Neuron (in vitro differentiated cells): Measurements from ENCODE around the gene NRCAM.
"Not testable (repeated sequence)": the region's sequence is repeated elsewhere in the genome, so short reads cannot be mapped to it uniquely, and the experiment has no call there.

ENCODE experiments used
- H2AFZ ChIP-seq: one replicate; pipeline ENCODE4 v1.6.1; 2013; ENCODE audit warnings: low read depth, mild to moderate bottlenecking, inconsistent platforms, low read length, moderate library complexity
- H3K27me3 ChIP-seq: one replicate; pipeline ENCODE4 v1.6.1; 2013; ENCODE audit warnings: low read length; ENCODE audit not compliant: insufficient read depth
- H3K36me3 ChIP-seq: one replicate; pipeline ENCODE4 v1.6.1; 2013; ENCODE audit warnings: low read length; ENCODE audit not compliant: insufficient read depth
- H3K4me1 ChIP-seq: one replicate; pipeline ENCODE4 v1.6.1; 2013; ENCODE audit warnings: low read length; ENCODE audit not compliant: insufficient read depth
- H3K4me3 ChIP-seq: 2 replicates; pipeline ENCODE4 v1.5.1; 2013; ENCODE audit warnings: mild to moderate bottlenecking, low read length, moderate library complexity
- H3K9me3 ChIP-seq: one replicate; pipeline ENCODE4 v1.6.1; 2013; ENCODE audit warnings: low read length

NRCAM gene

DNA sequence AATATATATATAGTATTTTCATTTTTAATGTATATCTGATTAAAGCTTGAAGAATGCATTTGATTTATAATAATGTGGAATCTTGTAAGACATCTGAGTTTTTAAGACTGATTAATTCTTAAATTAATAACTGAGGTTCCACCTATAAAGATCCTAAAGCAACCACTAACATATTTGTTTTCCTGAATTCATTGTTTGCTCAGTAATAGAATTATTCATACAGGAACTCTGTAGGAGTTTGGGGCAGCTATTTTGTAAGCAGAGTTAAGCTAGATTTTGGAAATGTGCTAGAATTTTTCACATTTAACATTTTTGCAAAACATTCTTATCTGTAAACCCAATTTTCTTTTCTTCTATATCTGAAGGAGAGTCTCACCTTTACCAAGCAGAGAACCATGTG, 88.9 kb downstream of the NRCAM start:
- no peak overlapping the region for H2AFZ ChIP-seq
- no peak overlapping the region for H3K4me3 ChIP-seq
- no peaks in the 10 kb centered on the region for H3K36me3 ChIP-seq
- peaks cover 5% of the 10 kb centered on the region for H3K4me1 ChIP-seq
- peaks cover 2% of the 10 kb centered on the region for H3K9me3 ChIP-seq
- no peaks in the 10 kb centered on the region for H3K27me3 ChIP-seq

DNA sequence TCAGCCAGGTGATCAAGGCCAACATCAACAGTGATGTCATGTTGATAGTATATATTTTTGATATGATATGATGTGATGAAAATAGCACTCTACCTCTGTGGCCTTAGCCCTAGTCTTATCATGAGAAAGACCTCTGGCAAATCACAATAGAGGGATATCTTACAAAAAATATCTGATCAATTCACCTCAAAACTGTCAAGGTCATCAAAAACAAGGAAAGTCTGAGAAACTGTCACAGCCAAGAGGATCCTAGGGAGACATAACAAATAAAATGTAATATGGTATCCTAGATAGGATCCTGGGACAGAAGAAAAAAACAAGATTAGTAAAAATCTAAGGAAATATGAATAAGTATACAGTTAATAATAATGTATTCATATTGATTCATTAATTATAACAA, 92.6 kb downstream of the NRCAM start:
- Histone ChIP-seq H3K4me1 (peaks cover 2% of the 10 kb centered on the region), H3K4me3 (no peak overlapping the region), H3K27me3 (no peaks in the 10 kb centered on the region), H2AFZ (no peak overlapping the region), H3K9me3 (peaks cover 3% of the 10 kb centered on the region), H3K36me3 (no peaks in the 10 kb centered on the region)

DNA sequence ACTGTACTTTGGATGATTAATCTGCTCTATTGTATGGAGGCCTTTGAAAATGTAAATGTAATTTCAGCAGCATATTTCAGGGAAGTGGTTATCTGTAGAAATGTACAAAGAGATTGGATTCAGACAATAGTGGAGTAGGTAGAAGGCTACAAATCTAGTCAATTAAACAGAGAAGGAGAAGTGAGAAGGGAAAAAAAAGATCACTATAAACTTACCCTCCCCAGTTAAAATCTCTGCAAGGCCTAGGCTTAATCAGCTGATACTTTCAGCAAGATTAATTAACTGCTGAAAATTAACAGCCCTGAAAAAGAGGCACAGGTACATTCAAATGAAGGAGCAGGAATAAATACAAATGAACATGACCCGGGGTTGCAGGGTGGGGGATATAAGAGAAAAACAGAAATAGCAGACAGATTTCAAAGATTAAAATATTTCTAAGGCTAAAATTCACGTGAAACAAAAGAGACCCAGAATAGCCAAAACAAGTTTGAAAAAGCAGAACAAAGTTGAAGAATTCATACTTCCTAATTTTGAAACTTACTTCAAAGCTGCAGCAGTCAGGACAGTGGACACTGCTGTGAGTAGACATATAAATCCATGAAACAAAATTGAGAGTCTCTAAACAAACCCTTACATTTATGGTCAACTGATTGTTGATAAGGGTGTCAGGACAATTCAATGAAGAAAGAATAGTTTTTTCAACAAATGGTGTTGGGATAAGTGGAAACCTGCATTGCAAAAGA, 96.0 kb downstream of the NRCAM start:
- Histone ChIP-seq H2AFZ (no peak overlapping the region), H3K27me3 (no peaks in the 10 kb centered on the region), H3K4me3 (no peak overlapping the region), H3K36me3 (no peaks in the 10 kb centered on the region), H3K4me1 (no peaks in the 10 kb centered on the region), H3K9me3 (peaks cover 3% of the 10 kb centered on the region)

DNA sequence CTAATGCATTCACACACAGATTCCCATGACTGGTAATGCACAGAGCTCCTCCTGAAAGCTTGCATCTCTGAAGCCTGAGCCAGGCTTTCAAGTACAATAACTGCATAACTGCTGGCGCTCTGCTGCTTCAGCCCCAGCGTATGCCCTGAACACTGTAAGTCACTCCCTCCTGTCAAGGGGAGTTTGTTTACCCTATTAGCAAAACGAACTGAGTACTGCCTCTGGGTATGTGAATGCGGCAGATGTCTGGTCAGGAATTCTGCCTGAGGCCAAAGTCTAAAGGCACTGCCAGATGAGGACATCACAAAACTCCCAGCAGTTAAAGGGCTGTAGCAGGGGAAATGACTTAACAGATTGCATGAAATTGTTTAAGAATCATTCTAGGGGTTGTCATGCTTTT, 97.7 kb downstream of the NRCAM start:
- Histone ChIP-seq H3K9me3 (peaks cover 3% of the 10 kb centered on the region), H3K27me3 (no peaks in the 10 kb centered on the region), H3K4me1 (no peaks in the 10 kb centered on the region), H3K4me3 (no peak overlapping the region), H2AFZ (no peak overlapping the region), H3K36me3 (no peaks in the 10 kb centered on the region)

DNA sequence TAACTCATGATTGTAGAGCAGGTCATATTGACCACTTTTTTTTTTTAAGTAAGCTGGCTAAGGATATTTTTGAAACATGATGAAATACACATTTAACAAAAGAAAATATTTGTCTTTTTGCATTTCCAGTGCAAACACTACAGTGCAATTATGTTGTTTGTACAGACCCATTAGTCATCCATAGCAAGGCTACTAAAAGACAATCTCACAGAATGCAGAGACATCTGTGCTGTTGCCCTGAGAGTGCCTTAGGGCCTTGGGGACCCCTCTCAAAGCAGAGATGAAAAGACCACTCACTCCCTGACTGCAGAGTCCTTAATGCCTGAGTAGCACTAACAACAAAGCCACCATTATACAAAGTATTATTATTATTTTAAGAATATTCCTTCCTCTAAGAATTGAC, 104.5 kb downstream of the NRCAM start:
- no peak overlapping the region for H2AFZ ChIP-seq
- H3K36me3 ChIP-seq: no peaks in the 10 kb centered on the region
- no peaks in the 10 kb centered on the region for H3K9me3 ChIP-seq
- no peaks in the 10 kb centered on the region for H3K4me1 ChIP-seq
- no peaks in the 10 kb centered on the region for H3K27me3 ChIP-seq
- H3K4me3 ChIP-seq: no peak overlapping the region

DNA sequence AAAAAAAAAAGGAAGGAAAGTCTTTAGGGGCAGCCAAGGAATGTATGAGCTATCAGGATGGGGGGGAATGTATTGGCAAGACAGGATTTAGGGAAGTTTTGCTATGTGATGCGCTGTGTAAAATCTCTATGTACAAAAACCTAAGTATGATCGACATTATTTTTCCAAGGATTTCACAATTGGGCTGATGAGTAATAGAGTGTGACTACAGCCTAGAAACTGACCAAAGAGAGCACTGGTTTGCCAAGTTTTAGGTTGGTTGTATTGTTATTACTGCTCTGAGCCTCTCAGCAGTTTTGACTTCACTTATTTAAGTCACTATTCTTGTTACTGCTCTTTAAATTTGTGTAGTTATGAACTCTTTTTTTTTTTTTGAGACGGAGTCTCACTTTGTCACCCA, 107.3 kb downstream of the NRCAM start:
- Histone ChIP-seq H3K36me3 (no peaks in the 10 kb centered on the region), H2AFZ (no peak overlapping the region), H3K9me3 (no peaks in the 10 kb centered on the region), H3K27me3 (no peaks in the 10 kb centered on the region), H3K4me1 (peaks cover 7% of the 10 kb centered on the region), H3K4me3 (no peak overlapping the region)

DNA sequence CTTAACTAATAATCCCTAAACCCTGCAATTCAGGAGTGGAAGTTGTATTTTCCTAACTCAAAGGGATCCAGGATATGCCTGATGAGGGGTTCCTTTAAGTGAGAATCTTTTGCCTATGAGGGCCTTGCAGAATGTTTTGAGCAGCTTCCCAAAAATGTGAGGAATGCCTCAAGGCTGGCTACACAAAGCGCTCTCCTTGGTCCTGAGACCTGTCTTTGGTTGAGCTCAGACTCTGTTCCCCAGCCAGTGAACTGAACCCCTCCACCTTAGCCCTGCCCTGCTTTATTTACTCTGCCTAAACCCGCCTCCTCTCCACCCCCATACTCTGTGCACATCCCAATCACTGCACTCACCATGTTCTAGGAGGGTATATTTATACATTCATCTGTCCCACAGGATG, 108.6 kb downstream of the NRCAM start:
- H3K4me3 ChIP-seq: no peak overlapping the region
- no peaks in the 10 kb centered on the region for H3K9me3 ChIP-seq
- no peaks in the 10 kb centered on the region for H3K36me3 ChIP-seq

DNA sequence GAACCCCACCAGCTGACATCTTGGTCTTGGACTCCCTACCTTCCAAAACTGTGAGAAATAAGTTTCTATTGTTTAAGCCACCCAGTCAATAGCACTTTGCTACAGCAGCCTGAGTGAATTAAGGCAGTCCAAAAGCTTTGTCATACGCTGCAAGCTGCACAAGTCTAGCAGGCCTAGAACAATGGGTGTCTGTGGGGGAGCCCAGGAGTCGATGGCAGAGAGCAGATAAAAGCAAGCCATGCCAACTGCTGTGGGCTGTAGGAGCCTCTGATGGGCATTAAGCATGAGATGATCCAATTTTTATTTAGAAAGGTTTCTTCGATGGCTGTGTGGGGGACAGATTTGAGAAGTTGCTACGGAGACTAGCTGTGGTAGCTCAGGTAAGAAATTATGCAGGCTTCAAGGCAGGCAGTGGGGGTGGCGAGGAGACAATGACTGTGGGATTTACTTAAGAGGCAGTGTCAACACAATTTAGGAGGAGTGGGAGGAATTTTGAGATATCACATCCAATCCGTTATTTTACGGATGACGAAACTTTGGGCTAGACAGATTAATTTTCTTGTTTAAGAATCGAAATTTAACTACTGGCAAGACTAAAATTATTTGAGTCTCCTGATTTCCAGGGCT, 110.4 kb downstream of the NRCAM start:
- Histone ChIP-seq H3K4me1 (peaks cover 7% of the 10 kb centered on the region), H3K4me3 (no peak overlapping the region), H3K9me3 (no peaks in the 10 kb centered on the region), H2AFZ (no peak overlapping the region), H3K36me3 (no peaks in the 10 kb centered on the region), H3K27me3 (no peaks in the 10 kb centered on the region)

More for the DNA sequence above, 108.6 kb downstream of the NRCAM start:
- Histone ChIP-seq H3K4me1 (peaks cover 7% of the 10 kb centered on the region), H2AFZ (no peak overlapping the region), H3K27me3 (no peaks in the 10 kb centered on the region)

DNA sequence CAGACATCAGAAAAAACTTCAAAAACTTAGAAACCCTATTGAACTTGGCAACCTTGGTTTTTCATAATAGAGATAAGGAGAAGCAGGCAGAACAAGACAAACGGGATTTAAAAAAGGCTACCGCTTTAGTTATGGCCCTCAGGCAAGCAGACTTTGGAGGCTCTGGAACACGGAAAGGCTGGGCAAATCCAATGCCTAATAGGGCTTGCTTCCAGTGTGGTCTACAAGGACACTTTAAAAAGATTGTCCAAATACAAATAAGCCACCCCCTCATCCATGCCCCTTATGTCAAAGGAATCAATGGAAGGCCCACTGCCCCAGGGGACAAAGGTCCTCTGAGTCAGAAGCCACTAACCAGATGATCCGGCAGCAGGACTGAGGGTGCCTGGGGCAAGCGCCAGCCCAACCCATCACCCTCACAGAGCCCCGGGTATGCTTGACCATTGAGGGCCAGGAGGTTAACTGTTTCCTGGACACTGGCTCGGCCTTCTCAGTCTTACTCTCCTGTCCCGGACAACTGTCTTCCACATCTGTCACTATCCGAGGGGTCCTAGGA, 115.3 kb downstream of the NRCAM start:
- H3K9me3 ChIP-seq: no peaks in the 10 kb centered on the region

DNA sequence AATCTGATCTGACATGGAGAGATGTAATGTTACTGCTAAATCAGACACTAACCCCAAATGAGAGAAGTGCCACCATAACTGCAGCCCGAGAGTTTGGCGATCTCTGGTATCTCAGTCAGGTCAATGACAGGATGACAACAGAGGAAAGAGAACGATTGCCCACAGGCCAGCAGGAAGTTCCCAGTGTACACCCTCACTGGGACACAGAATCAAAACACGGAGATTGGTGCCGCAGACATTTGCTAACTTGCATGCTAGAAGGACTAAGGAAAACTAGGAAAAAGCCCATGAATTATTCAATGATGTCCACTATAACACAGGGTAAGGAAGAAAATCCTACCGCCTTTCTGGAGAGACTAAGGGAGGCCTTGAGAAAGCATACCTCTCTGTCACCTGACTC, 115.8 kb downstream of the NRCAM start:
- not testable (repeated sequence) for H3K4me1 ChIP-seq, H3K9me3 ChIP-seq, H3K27me3 ChIP-seq, H3K4me3 ChIP-seq, H3K36me3 ChIP-seq, H2AFZ ChIP-seq

More for the DNA sequence above, 115.3 kb downstream of the NRCAM start:
- no peaks in the 10 kb centered on the region for H3K27me3 ChIP-seq
- H3K4me1 ChIP-seq: peaks cover 5% of the 10 kb centered on the region
- H3K36me3 ChIP-seq: no peaks in the 10 kb centered on the region
- H3K4me3 ChIP-seq: no peak overlapping the region
- no peak overlapping the region for H2AFZ ChIP-seq

DNA sequence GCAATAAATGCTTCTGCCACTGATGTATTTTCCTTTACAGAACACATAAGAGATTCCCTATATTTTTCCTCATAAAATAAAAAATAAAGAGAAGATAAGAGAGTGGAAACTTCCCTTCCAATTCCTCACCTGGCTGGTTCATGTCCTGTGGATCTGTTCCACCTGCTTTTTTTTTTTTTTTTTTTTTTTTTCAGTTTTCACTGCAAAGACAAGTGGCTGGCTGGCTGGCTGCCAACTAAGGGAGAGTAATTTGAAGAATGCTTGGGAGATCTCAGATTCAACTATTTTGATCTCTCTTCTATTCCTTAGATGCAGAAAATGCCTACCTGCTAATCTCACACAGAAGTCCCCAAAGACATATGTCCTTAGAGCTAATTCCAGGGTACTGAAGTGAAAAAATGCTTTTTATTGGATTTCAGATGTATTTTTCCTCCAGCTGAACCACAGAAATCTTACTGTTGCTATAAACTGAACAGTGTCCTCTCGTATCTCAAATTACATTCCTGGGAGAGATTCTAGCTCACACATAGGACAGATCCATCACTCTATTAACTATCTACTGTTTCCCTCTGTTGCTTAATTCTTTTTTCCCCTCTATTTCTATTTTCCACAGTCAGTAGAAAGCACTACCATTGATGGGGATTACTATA, 120.8 kb downstream of the NRCAM start:
- Histone ChIP-seq H3K4me1 (peaks cover 16% of the 10 kb centered on the region), H3K36me3 (no peaks in the 10 kb centered on the region), H3K9me3 (no peaks in the 10 kb centered on the region), H2AFZ (no peak overlapping the region), H3K27me3 (no peaks in the 10 kb centered on the region), H3K4me3 (no peak overlapping the region)

DNA sequence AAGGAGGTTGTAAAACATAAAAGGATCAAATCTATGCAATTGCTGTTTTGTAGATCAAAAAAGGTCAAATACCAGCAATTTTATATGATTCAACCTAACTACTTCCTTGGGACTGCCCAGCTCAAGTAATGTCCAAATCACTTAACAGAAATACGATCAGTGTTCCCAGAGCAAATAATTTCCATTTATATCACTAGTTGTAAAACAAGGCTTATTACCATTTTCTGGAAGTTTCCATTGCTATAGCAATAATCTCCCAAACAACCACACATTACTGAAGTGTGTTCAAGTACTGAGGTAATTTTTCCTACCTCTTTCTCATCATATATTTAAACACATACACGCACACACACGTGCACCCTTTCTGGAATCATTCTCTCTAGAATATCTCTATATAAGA, 123.3 kb downstream of the NRCAM start:
- Histone ChIP-seq H3K4me1 (peaks cover 41% of the 10 kb centered on the region), H3K4me3 (no peak overlapping the region), H2AFZ (no peak overlapping the region), H3K9me3 (no peaks in the 10 kb centered on the region), H3K27me3 (no peaks in the 10 kb centered on the region), H3K36me3 (no peaks in the 10 kb centered on the region)

DNA sequence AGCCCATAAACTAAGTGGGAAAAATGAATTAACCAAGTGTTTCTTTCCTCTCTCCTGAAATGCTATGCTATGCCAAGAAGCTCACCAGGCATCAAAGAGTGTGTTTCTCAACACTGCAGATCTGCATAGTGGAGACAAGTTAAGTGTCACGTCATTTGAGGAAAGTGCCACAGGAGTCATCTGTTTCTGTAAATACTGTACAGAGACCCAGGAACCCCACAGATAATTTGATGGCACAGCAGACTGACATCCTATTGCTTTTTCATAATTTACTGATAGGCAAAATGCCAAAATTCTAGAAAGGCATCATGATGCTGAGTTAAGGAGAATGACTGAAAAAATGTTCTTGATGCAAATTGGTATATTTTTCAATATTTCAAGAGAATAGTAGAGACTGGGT, 124.3 kb downstream of the NRCAM start:
- Histone ChIP-seq H3K4me3 (no peak overlapping the region), H2AFZ (no peak overlapping the region), H3K4me1 (peaks cover 50% of the 10 kb centered on the region), H3K36me3 (no peaks in the 10 kb centered on the region), H3K27me3 (no peaks in the 10 kb centered on the region), H3K9me3 (no peaks in the 10 kb centered on the region)
